Colonic mucosa (tissue), 4 donors: ENCODE data around the gene MARCHF9. TPM values are rescaled to one million over a fixed set of nuclear protein-coding genes. Genes with fewer than 3 reads are reported as not detected.

Source experiments
- DNase-seq: peaks from one replicate; pipeline ENCODE4 v3.0.0-alpha.2; 2020
- H3K27ac ChIP-seq: fragments of 200-600 bp; one replicate; pipeline ENCODE4 v1.8.0; 2021
- H3K27me3 ChIP-seq: fragments of 200-600 bp; one replicate; pipeline ENCODE4 v1.8.0; 2021
- H3K36me3 ChIP-seq: fragments of 200-600 bp; one replicate; pipeline ENCODE4 v1.8.0; 2021
- H3K4me1 ChIP-seq: fragments of 200-600 bp; one replicate; pipeline ENCODE4 v1.8.0; 2021; ENCODE audit warnings: mild to moderate bottlenecking
- H3K4me3 ChIP-seq: fragments of 200-600 bp; one replicate; pipeline ENCODE4 v1.8.0; 2021
- H3K9ac ChIP-seq, 2 donors: one replicate each; pipeline ENCODE4 v1.7.0; 2013; ENCODE audit warnings: control low read depth in 2 of 2, low read depth in 2 of 2, low read length in 2 of 2
- H3K9me3 ChIP-seq: fragments of 200-600 bp; one replicate; pipeline ENCODE4 v1.8.0; 2021
- intact Hi-C: fragments of 100-400 bp; cut with DNase I; formaldehyde crosslinking; loops from one replicate; pipeline ENCODE4 v1.14.1; 2022
- microRNA-seq: library from miRNA; unstranded; fragments of <30 nt; microRNA quantifications from one replicate; pipeline ENCODE4, GENCODE V29; 2019
- total RNA-seq, 2 donors: library from RNA; stranded (reverse); fragmentation: NEBNext Ultra II Directional in 1 of 2; extraction: Animal tissue kit (Norgen Biotek cat#: 25700) in 1 of 2; gene quantifications; one replicate each; pipeline ENCODE4 v1.2.1, GENCODE V29; 2021
- TF ChIP-seq, protein P1 (sequence below): fragments of 200-600 bp; IDR thresholded peaks from one replicate; pipeline ENCODE4 v1.8.0; 2022; ENCODE audit warnings: antibody characterized with exemption, mild to moderate bottlenecking
- donor health status: healthy.
- donor health status: DM: no; HTN: no; CAD: no.
- donor health status: DM: no; HTN: no; CAD: no.

Gene MARCHF9
- total RNA-seq, 2 donors from 2014 or later, result 10.6 to 14.3 TPM

DNA sequence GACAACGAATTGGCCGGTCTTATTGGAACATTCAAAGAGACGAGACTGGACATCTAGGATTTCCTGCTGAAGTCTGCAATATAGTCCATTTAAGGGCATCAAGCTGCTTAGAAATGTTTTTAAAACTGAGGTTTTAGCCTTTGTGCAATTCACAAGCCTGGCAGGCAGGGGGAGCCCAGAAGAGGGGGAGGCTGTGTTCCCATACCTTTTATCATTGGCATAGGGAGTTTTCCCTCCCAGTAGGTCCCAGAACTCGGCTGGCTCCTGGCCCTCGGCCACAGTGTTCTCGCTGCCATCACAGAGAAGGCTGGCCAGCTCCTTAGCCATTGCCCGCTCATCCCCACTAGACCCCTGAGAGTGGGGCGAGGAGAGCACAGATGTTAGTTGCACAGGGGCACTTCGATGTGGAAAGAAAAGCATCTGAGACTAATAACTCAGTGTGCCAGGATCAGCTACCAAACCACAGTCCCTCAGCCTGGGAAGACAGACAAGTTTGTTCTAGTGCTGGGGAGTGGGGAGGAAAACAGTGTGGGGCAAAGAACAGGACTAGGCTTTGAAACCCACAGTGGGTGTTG is 48.5 kb downstream of the MARCHF9 start:
- intact Hi-C loops, result loop anchor here (5.0 kb wide), 1 partner anchor 104 kb away; no protein-coding TSS in a partner anchor

DNA sequence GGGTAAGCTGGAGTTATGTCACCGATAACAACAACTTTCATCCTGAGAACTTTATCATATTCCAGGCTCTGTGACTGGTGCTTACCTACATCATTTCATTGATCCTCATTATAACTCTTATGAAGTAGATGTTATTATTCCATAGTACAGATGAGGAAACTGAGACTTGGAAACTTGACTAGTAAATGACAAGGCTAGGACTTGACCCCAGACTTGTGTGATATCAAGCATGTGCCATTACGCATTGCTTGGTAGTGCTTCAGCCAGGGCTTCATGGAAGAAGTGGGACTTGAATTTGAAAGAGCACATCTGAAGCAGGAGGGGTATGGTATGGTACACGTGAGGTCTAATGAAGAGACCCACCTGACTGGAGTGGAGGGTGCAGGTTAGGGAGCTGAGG is 51.8 kb downstream of the MARCHF9 start:
- DNase-seq, result no peak
- Histone ChIP-seq H3K9me3 (no peaks in the 10 kb centered on the region), H3K36me3 (peaks cover 7% of the 10 kb centered on the region), H3K27ac (no peak overlapping the region), H3K9ac (no peak overlapping the region), H3K27me3 (no peaks in the 10 kb centered on the region), H3K4me1 (no peaks in the 10 kb centered on the region), H3K4me3 (no peak overlapping the region)
- intact Hi-C loops, result no loop called here
- TF ChIP-seq, protein P1, sequence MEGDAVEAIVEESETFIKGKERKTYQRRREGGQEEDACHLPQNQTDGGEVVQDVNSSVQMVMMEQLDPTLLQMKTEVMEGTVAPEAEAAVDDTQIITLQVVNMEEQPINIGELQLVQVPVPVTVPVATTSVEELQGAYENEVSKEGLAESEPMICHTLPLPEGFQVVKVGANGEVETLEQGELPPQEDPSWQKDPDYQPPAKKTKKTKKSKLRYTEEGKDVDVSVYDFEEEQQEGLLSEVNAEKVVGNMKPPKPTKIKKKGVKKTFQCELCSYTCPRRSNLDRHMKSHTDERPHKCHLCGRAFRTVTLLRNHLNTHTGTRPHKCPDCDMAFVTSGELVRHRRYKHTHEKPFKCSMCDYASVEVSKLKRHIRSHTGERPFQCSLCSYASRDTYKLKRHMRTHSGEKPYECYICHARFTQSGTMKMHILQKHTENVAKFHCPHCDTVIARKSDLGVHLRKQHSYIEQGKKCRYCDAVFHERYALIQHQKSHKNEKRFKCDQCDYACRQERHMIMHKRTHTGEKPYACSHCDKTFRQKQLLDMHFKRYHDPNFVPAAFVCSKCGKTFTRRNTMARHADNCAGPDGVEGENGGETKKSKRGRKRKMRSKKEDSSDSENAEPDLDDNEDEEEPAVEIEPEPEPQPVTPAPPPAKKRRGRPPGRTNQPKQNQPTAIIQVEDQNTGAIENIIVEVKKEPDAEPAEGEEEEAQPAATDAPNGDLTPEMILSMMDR, result no peak

More for the DNA sequence above, 48.5 kb downstream of the MARCHF9 start:
- Histone ChIP-seq H3K9me3 (no peaks in the 10 kb centered on the region), H3K36me3 (peaks cover 7% of the 10 kb centered on the region), H3K4me1 (no peaks in the 10 kb centered on the region), H3K9ac (no peak overlapping the region), H3K27ac (no peak overlapping the region), H3K4me3 (no peak overlapping the region), H3K27me3 (no peaks in the 10 kb centered on the region)
- DNase-seq, result peak; percentile 45
- TF ChIP-seq, protein P1, result peak; percentile 76

DNA sequence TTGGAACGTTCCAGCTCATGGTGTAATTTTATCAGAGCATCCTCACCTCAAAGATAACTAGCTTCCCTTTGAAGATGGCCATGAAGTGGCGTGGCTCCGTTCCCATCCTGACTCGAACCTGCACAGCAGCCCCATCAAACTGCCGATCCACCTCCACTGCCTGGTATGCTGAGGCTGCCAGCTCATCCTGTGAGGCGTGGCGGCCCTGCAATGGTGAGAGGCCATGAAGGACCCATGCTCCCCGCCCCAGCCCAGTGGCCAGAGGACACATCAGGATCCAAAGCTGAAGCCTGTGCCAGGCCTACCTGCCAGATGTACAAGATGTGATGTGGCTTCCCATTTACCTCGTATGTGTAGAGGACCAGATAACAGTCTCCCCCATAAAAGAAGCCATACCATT is 52.4 kb downstream of the MARCHF9 start:
- no peak overlapping the region for H3K27ac ChIP-seq
- no peak overlapping the region for H3K4me3 ChIP-seq
- H3K9ac ChIP-seq, result no peak overlapping the region
- TF ChIP-seq, protein P1, result no peak
- no peaks in the 10 kb centered on the region for H3K27me3 ChIP-seq
- intact Hi-C loops, result no loop called here
- H3K4me1 ChIP-seq, result no peaks in the 10 kb centered on the region
- no peak for DNase-seq
- peaks cover 3% of the 10 kb centered on the region for H3K36me3 ChIP-seq
- H3K9me3 ChIP-seq, result no peaks in the 10 kb centered on the region

DNA sequence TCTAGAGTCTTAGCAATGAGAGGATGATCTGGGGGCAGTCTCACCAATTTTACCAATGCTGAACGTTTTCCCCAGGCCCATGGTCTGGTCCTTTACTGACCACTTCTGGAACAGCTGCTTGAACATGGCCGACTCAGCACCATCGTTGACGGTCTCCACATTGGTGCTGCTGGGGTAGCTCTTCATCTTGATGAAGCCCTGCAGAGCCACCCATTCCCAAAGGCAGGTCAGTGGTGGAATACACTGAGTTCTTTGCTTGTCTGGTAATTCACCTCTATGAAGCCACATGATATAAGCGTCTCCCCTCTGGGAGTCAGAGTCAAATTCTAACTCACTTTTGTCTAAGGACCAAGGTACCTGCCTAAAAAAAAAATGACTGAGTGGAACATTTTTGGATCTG is 53.4 kb downstream of the MARCHF9 start:
- DNase-seq, result no peak
- H3K36me3 ChIP-seq, result no peaks in the 10 kb centered on the region
- intact Hi-C loops, result no loop called here
- no peak overlapping the region for H3K9ac ChIP-seq
- no peak overlapping the region for H3K27ac ChIP-seq
- no peaks in the 10 kb centered on the region for H3K27me3 ChIP-seq
- H3K4me3 ChIP-seq, result no peak overlapping the region
- H3K9me3 ChIP-seq, result no peaks in the 10 kb centered on the region
- TF ChIP-seq, protein P1, result no peak
- H3K4me1 ChIP-seq, result no peaks in the 10 kb centered on the region

DNA sequence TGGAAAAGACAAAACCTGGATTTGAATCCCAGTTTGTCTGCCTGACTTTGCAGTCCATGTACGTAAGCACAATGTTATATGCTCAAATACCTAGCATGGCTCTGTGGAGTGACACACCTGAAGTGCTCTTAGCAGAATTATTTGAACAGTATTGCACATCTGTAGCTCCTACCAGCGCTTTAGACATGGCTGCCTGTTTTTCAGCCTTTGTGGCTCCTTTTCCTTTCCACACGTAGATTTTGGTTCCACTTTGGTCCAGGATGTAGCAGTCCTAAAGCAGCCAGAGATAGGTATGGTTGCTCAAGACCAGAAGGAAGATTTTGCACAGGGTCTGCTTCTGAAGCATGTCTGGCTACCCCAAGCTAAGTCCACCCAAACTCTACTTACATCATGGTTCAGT is 54.5 kb downstream of the MARCHF9 start:
- no peaks in the 10 kb centered on the region for H3K36me3 ChIP-seq
- no peak overlapping the region for H3K9ac ChIP-seq
- no peak for DNase-seq
- H3K9me3 ChIP-seq, result no peaks in the 10 kb centered on the region
- no peaks in the 10 kb centered on the region for H3K4me1 ChIP-seq
- intact Hi-C loops, result no loop called here
- H3K4me3 ChIP-seq, result no peak overlapping the region
- H3K27ac ChIP-seq, result no peak overlapping the region
- no peaks in the 10 kb centered on the region for H3K27me3 ChIP-seq
- TF ChIP-seq, protein P1, result no peak

Small RNA genes within 50 kb of the gene (microRNA-seq; reads per million reads assigned to microRNA genes)
- not detected for gene MIR6759

Other genes with a start within 250 kb of the MARCHF9 start
- gene DDIT3, start 234.6 kb upstream of the MARCHF9 start, total RNA-seq, result 10 to 100 TPM; 17.5 to 22.8 TPM
- 100 to 1,000 TPM in 1 of 2 donors, 10 to 100 TPM in 1; 95.4 to 133 TPM for gene MBD6, start 232.3 kb upstream of the MARCHF9 start, total RNA-seq
- 100 to 1,000 TPM; 131 to 139 TPM for gene DCTN2, start 207.9 kb upstream of the MARCHF9 start, total RNA-seq
- gene KIF5A, start 205.1 kb upstream of the MARCHF9 start, total RNA-seq, result 1 to 10 TPM in 1 of 2 donors, under 1 TPM in 1; 0.67 to 2.1 TPM
- gene PIP4K2C, start 163.9 kb upstream of the MARCHF9 start, total RNA-seq, result 10 to 100 TPM; 43.6 to 60.2 TPM
- gene DTX3, start 150.3 kb upstream of the MARCHF9 start, total RNA-seq, result 1 to 10 TPM; 3.4 to 7.4 TPM
- gene ARHGEF25, start 143.7 kb upstream of the MARCHF9 start, total RNA-seq, result 10 to 100 TPM in 1 of 2 donors, 1 to 10 TPM in 1; 2.4 to 12.8 TPM
- under 1 TPM; 0.32 to 0.88 TPM for gene B4GALNT1, start 121.9 kb upstream of the MARCHF9 start, total RNA-seq
- 100 to 1,000 TPM; 219 to 284 TPM for gene OS9, start 61.0 kb upstream of the MARCHF9 start, total RNA-seq
- gene AGAP2, start 16.4 kb upstream of the MARCHF9 start, total RNA-seq, result 1 to 10 TPM in 1 of 2 donors, under 1 TPM in 1; 0.86 to 1.0 TPM
- 10 to 100 TPM; 19.3 to 32.3 TPM for gene TSPAN31, start 10.1 kb upstream of the MARCHF9 start, total RNA-seq
- 100 to 1,000 TPM in 1 of 2 donors, 10 to 100 TPM in 1; 45.7 to 121 TPM for gene CDK4, start 2.8 kb upstream of the MARCHF9 start, total RNA-seq
- gene CYP27B1, start 12.0 kb downstream of the MARCHF9 start, total RNA-seq, result 1 to 10 TPM in 1 of 2 donors, under 1 TPM in 1; 0.80 to 1.6 TPM
- 10 to 100 TPM in 1 of 2 donors, 1 to 10 TPM in 1; 7.1 to 18.9 TPM for gene METTL1, start 17.0 kb downstream of the MARCHF9 start, total RNA-seq
- 1 to 10 TPM; 3.4 to 4.8 TPM for gene EEF1AKMT3, start 17.5 kb downstream of the MARCHF9 start, total RNA-seq
- gene TSFM, start 27.7 kb downstream of the MARCHF9 start, total RNA-seq, result 10 to 100 TPM; 35.6 to 68.9 TPM
- gene AVIL, start 63.6 kb downstream of the MARCHF9 start, total RNA-seq, result 1 to 10 TPM; 5.1 to 8.1 TPM
- 100 to 1,000 TPM; 131 to 200 TPM for gene CTDSP2, start 91.6 kb downstream of the MARCHF9 start, total RNA-seq
- gene ATP23, start 186.5 kb downstream of the MARCHF9 start, total RNA-seq, result 10 to 100 TPM; 13.1 to 14.9 TPM